Upper lobe of left lung (tissue), 4 donors: ENCODE data around the gene STAT3.

Experiments used
- EP300 ChIP-seq, 4 donors: sonication (generic); formaldehyde crosslinking; IDR thresholded peaks; one replicate each; pipeline ENCODE4 v1.5.1; 2017; ENCODE audit warnings: antibody characterized with exemption in 4 of 4, control low read depth in 2 of 4
- POLR2A ChIP-seq, 4 donors: fragments of 450-650 bp; IDR thresholded peaks; one replicate each; pipeline ENCODE4 v1.5.1; 2016 to 2017; ENCODE audit warnings: antibody characterized with exemption in 4 of 4, mild to moderate bottlenecking in 2 of 4
- POLR2AphosphoS5 ChIP-seq, 2 donors: sonication (generic); formaldehyde crosslinking; IDR thresholded peaks; one replicate each; pipeline ENCODE4 v1.5.1; 2017; ENCODE audit warnings: antibody characterized with exemption in 2 of 2
- TF ChIP-seq, protein P1 (sequence below), 6 experiments: fragments of 450-650 bp in 4 of 6; fragments of 200-600 bp in 2 of 6; sonication (generic) in 2 of 6; IDR thresholded peaks; one replicate each; pipeline ENCODE4 v1.5.1; 2016 to 2019; ENCODE audit warnings: antibody characterized with exemption in 6 of 6

GRCh38 chr17:42317266-42317845, 70.9 kb downstream of the STAT3 start:
- TF ChIP-seq, protein P1, sequence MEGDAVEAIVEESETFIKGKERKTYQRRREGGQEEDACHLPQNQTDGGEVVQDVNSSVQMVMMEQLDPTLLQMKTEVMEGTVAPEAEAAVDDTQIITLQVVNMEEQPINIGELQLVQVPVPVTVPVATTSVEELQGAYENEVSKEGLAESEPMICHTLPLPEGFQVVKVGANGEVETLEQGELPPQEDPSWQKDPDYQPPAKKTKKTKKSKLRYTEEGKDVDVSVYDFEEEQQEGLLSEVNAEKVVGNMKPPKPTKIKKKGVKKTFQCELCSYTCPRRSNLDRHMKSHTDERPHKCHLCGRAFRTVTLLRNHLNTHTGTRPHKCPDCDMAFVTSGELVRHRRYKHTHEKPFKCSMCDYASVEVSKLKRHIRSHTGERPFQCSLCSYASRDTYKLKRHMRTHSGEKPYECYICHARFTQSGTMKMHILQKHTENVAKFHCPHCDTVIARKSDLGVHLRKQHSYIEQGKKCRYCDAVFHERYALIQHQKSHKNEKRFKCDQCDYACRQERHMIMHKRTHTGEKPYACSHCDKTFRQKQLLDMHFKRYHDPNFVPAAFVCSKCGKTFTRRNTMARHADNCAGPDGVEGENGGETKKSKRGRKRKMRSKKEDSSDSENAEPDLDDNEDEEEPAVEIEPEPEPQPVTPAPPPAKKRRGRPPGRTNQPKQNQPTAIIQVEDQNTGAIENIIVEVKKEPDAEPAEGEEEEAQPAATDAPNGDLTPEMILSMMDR (IDR thresholded peaks at IDR 0.05), result no peak
- TF ChIP-seq POLR2A (IDR thresholded peaks at IDR 0.05) (no peak), POLR2AphosphoS5 (IDR thresholded peaks at IDR 0.05) (no peak), EP300 (IDR thresholded peaks at IDR 0.05) (no peak)
